IMR-90 (cell line): Measurements from ENCODE around the gene LIMCH1. TPM values are rescaled to one million over a fixed set of nuclear protein-coding genes. Genes with fewer than 3 reads are reported as not detected.

Experiments used
- ATAC-seq: fragments of 200-7000 bp; cut with Tn5 transposase; 2 replicates; pipeline ENCODE4 v1.9.1; 2020; ENCODE audit warnings: low read depth, mild to moderate bottlenecking, moderate library complexity
- BruUV-seq: library from RNA; stranded (reverse); fragments of 400-500 nt; replicated peaks from 2 replicates; lab custom pipeline; 2021; lab: Mats Ljungman, UMichigan
- CTCF ChIA-PET: fragments of 300-600 bp; formaldehyde crosslinking; extraction: SDS; loops from one replicate; lab custom pipeline; 2021; ENCODE audit warnings: antibody characterized with exemption; lab: Yijun Ruan, JAX
- POLR2A ChIA-PET: fragments of 300-600 bp; sonication (Branson Sonifier 250); formaldehyde crosslinking; loops from one replicate; lab custom pipeline; 2022; ENCODE audit warnings: antibody characterized with exemption; ENCODE audit not compliant: unreplicated experiment; lab: Charles Lee
- DNase-seq: peaks from one replicate; pipeline ENCODE4 v3.0.0; 2013
- H2AFZ ChIP-seq: replicated peaks from 2 replicates; pipeline ENCODE3; 2013; ENCODE audit warnings: low read length, mild to moderate bottlenecking; ENCODE audit not compliant: poor library complexity
- H2AK5ac ChIP-seq: 2 replicates; pipeline ENCODE4 v1.6.1; 2013; ENCODE audit warnings: low read depth, low read length, inconsistent platforms
- H2AK9ac ChIP-seq: replicated peaks from 2 replicates; pipeline ENCODE3; 2013; ENCODE audit warnings: mild to moderate bottlenecking, low read depth, low read length, moderate library complexity; ENCODE audit not compliant: poor library complexity
- H2BK120ac ChIP-seq: 2 replicates; pipeline ENCODE4 v1.6.1; 2013; ENCODE audit warnings: low read depth, low read length, inconsistent platforms
- H2BK15ac ChIP-seq: 3 replicates; pipeline ENCODE4 v1.6.1; 2013; ENCODE audit warnings: low read depth, low read length, inconsistent platforms
- H2BK20ac ChIP-seq: 2 replicates; pipeline ENCODE4 v1.6.1; 2013; ENCODE audit warnings: low read depth, mild to moderate bottlenecking, inconsistent platforms, low read length, moderate library complexity
- H2BK5ac ChIP-seq: 2 replicates; pipeline ENCODE4 v1.6.1; 2013; ENCODE audit warnings: mild to moderate bottlenecking, low read depth, low read length, inconsistent platforms; ENCODE audit not compliant: poor library complexity, severe bottlenecking
- H3K14ac ChIP-seq: replicated peaks from 2 replicates; pipeline ENCODE4 v1.6.1; 2013; ENCODE audit warnings: low read depth, low read length, inconsistent platforms
- H3K18ac ChIP-seq: 2 replicates; pipeline ENCODE4 v1.6.1; 2013; ENCODE audit warnings: low read depth, low read length, control low read depth
- H3K23ac ChIP-seq: 2 replicates; pipeline ENCODE4 v1.6.1; 2013; ENCODE audit warnings: low read depth, low read length, inconsistent platforms
- H3K27ac ChIP-seq: 2 replicates; pipeline ENCODE4 v1.5.1; 2013; ENCODE audit warnings: mild to moderate bottlenecking, control low read depth, low read length; ENCODE audit not compliant: insufficient read depth
- H3K27me3 ChIP-seq: 2 replicates; pipeline ENCODE4 v1.6.1; 2013; ENCODE audit warnings: low read length; ENCODE audit not compliant: control insufficient read depth, insufficient read depth
- H3K36me3 ChIP-seq: 2 replicates; pipeline ENCODE4 v1.6.1; 2013; ENCODE audit warnings: low read length, mixed read lengths; ENCODE audit not compliant: control insufficient read depth, insufficient read depth
- H3K4ac ChIP-seq: 2 replicates; pipeline ENCODE4 v1.6.1; 2013; ENCODE audit warnings: low read depth, low read length, inconsistent platforms
- H3K4me1 ChIP-seq: 2 replicates; pipeline ENCODE4 v1.6.1; 2013; ENCODE audit warnings: low read length, mixed read lengths; ENCODE audit not compliant: control insufficient read depth, insufficient read depth
- H3K4me2 ChIP-seq: 2 replicates; pipeline ENCODE4 v1.6.1; 2013; ENCODE audit warnings: low read depth, mild to moderate bottlenecking, control low read depth, low read length, moderate library complexity
- H3K4me3 ChIP-seq: 2 replicates; pipeline ENCODE4 v1.5.1; 2013; ENCODE audit warnings: low read depth, mild to moderate bottlenecking, control low read depth, low read length, moderate library complexity; ENCODE audit not compliant: insufficient read depth
- H3K56ac ChIP-seq: 2 replicates; pipeline ENCODE4 v1.6.1; 2013; ENCODE audit warnings: low read length, inconsistent platforms; ENCODE audit not compliant: insufficient read depth; ENCODE audit errors: extremely low read depth
- H3K79me1 ChIP-seq, 2 experiments: 2 replicates each; pipeline ENCODE4 v1.6.1; 2013; ENCODE audit warnings: low read length in 2 of 2, inconsistent platforms in 1 of 2, low read depth in 1 of 2
- H3K9ac ChIP-seq: 2 replicates; pipeline ENCODE4 v1.6.1; 2013; ENCODE audit warnings: low read depth, low read length, control low read depth
- H3K9me1 ChIP-seq: 2 replicates; pipeline ENCODE4 v1.6.1; 2013; ENCODE audit warnings: low read length, inconsistent platforms; ENCODE audit not compliant: insufficient read depth
- H3K9me3 ChIP-seq: 2 replicates; pipeline ENCODE4 v1.6.1; 2013; ENCODE audit warnings: low read length; ENCODE audit not compliant: control insufficient read depth, insufficient read depth
- H4K20me1 ChIP-seq: 2 replicates; pipeline ENCODE4 v1.6.1; 2013; ENCODE audit warnings: low read length, inconsistent platforms; ENCODE audit not compliant: insufficient read depth
- H4K5ac ChIP-seq: 2 replicates; pipeline ENCODE4 v1.6.1; 2013; ENCODE audit warnings: mild to moderate bottlenecking, low read depth, low read length, control low read depth
- H4K8ac ChIP-seq, 2 experiments: 2 replicates each; pipeline ENCODE4 v1.6.1; 2013; ENCODE audit warnings: low read depth in 2 of 2, low read length in 2 of 2, control low read depth in 1 of 2, inconsistent platforms in 1 of 2
- H4K91ac ChIP-seq: 2 replicates; pipeline ENCODE4 v1.6.1; 2013; ENCODE audit warnings: low read depth, low read length, inconsistent platforms; ENCODE audit not compliant: insufficient read depth
- BHLHE40 ChIP-seq: fragments of 150-350 bp; IDR thresholded peaks from 2 replicates; pipeline ENCODE4 v1.6.1; 2016; ENCODE audit warnings: mild to moderate bottlenecking, low read depth, low read length
- CEBPB ChIP-seq: IDR thresholded peaks from 2 replicates; pipeline ENCODE4 v1.6.1; 2012; ENCODE audit warnings: low read depth, low read length, improper control_type of control experiment
- CHD1 ChIP-seq: IDR thresholded peaks from 2 replicates; pipeline ENCODE4 v1.6.1; 2012; ENCODE audit warnings: low read depth, low read length, improper control_type of control experiment
- CTCF ChIP-seq: conservative IDR thresholded peaks from 2 replicates; pipeline ENCODE4 v1.5.1; 2012; ENCODE audit warnings: mild to moderate bottlenecking, low read depth, low read length, improper control_type of control experiment
- ELK1 ChIP-seq: fragments of 150-350 bp; IDR thresholded peaks from 2 replicates; pipeline ENCODE4 v1.6.1; 2016; ENCODE audit warnings: low read depth, mild to moderate bottlenecking, low read length, moderate library complexity, borderline replicate concordance
- FOS ChIP-seq: fragments of 150-350 bp; IDR thresholded peaks from 2 replicates; pipeline ENCODE4 v1.6.1; 2016; ENCODE audit warnings: low read depth, low read length
- MAFK ChIP-seq: IDR thresholded peaks from 2 replicates; pipeline ENCODE4 v1.6.1; 2012; ENCODE audit warnings: low read depth, low read length, improper control_type of control experiment
- MAZ ChIP-seq: IDR thresholded peaks from 2 replicates; pipeline ENCODE4 v1.6.1; 2012; ENCODE audit warnings: low read depth, mild to moderate bottlenecking, low read length, improper control_type of control experiment, moderate library complexity, borderline replicate concordance
- MXI1 ChIP-seq: IDR thresholded peaks from 2 replicates; pipeline ENCODE4 v1.6.1; 2012; ENCODE audit warnings: low read depth, mild to moderate bottlenecking, low read length, moderate library complexity, borderline replicate concordance
- NFE2L2 ChIP-seq: fragments of 150-350 bp; IDR thresholded peaks from 2 replicates; pipeline ENCODE4 v1.6.1; 2016; ENCODE audit warnings: low read depth, mild to moderate bottlenecking, low read length
- POLR2A ChIP-seq: IDR thresholded peaks from 2 replicates; pipeline ENCODE4 v1.6.1; 2012; ENCODE audit warnings: mild to moderate bottlenecking, low read depth, low read length
- RAD21 ChIP-seq: IDR thresholded peaks from 2 replicates; pipeline ENCODE4 v1.6.1; 2012; ENCODE audit warnings: low read length, improper control_type of control experiment
- RCOR1 ChIP-seq: IDR thresholded peaks from 2 replicates; pipeline ENCODE4 v1.6.1; 2012; ENCODE audit warnings: mild to moderate bottlenecking, low read length, improper control_type of control experiment; ENCODE audit not compliant: insufficient replicate concordance
- RFX5 ChIP-seq: IDR thresholded peaks from 2 replicates; pipeline ENCODE4 v1.8.0; 2012; ENCODE audit warnings: low read depth, mild to moderate bottlenecking, low read length, moderate library complexity
- SMC3 ChIP-seq: fragments of 150-350 bp; IDR thresholded peaks from 2 replicates; pipeline ENCODE4 v1.6.1; 2016; ENCODE audit warnings: low read depth, mild to moderate bottlenecking, antibody characterized with exemption, low read length, moderate library complexity
- USF2 ChIP-seq: fragments of 150-350 bp; IDR thresholded peaks from 2 replicates; pipeline ENCODE4 v1.6.1; 2017; ENCODE audit warnings: mild to moderate bottlenecking, antibody characterized with exemption, low read length, low read depth
- dilution Hi-C: fragments of 300-500 bp; cut with HindIII; formaldehyde crosslinking; loops from one replicate; pipeline ENCODE4 v1.14.3; 2018; ENCODE audit warnings: low sequenced_read_pairs; ENCODE audit not compliant: unreplicated experiment
- in situ Hi-C: fragments of 300-500 bp; cut with MboI; formaldehyde crosslinking; loops from 3 replicates; pipeline ENCODE4 v1.14.3; 2019; ENCODE audit warnings: low sequenced_read_pairs, inconsistent platforms, mixed read lengths
- intact Hi-C: fragments of 100-400 bp; cut with micrococcal nuclease; formaldehyde crosslinking; loops from 2 replicates; pipeline ENCODE4 v1.10.0; 2022
- polyA plus RNA-seq, 3 experiments: library from polyadenylated mRNA; depleted of rRNA; stranded (reverse); fragments of >200 nt; gene quantifications; 2 replicates each; pipeline ENCODE4 v1.2.3, GENCODE V29; 2012; ENCODE audit warnings: low replicate concordance in 1 of 3
- total RNA-seq: library from RNA; depleted of rRNA; stranded (reverse); fragments of >200 nt; gene quantifications from 2 replicates; pipeline ENCODE4 v1.2.3, GENCODE V29; 2012

The LIMCH1 gene
- total and polyA plus RNA-seq, 2 of the 4 experiments (the other 2 are of a cell fraction), result 0.89 to 2.9 TPM

GRCh38 chr4:41534404-41534803 is 3.6 kb upstream of the LIMCH1 start:
- Histone ChIP-seq H3K9ac (no peak overlapping the region), H4K8ac (no peak overlapping the region), H3K36me3 (no peaks in the 10 kb centered on the region), H3K4me2 (no peak overlapping the region), H2BK120ac (no peak overlapping the region), H3K9me3 (no peaks in the 10 kb centered on the region), H3K14ac (no peak overlapping the region), H2BK20ac (no peak overlapping the region), H2AK9ac (no peak overlapping the region), H3K56ac (no peak overlapping the region), H3K4ac (no peak overlapping the region), H4K5ac (no peak overlapping the region), H2BK5ac (no peak overlapping the region), H3K79me1 (no peaks in the 10 kb centered on the region), H3K18ac (no peak overlapping the region), H3K23ac (no peak overlapping the region), H3K27me3 (no peaks in the 10 kb centered on the region; the same call in 1 of the 2 replicates), H2AFZ (no peak overlapping the region), H3K9me1 (no peaks in the 10 kb centered on the region), H2AK5ac (no peak overlapping the region), H4K20me1 (no peaks in the 10 kb centered on the region), H3K4me3 (no peak overlapping the region), H3K27ac (no peak overlapping the region), H3K4me1 (no peaks in the 10 kb centered on the region), H4K91ac (no peak overlapping the region), H2BK15ac (no peak overlapping the region)
- BruUV-seq, result no TSS peak
- intact Hi-C loops (no loop called here), in situ Hi-C loops (no loop called here), dilution Hi-C loops (no loop called here)
- ChIA-PET CTCF (no interaction called here), POLR2A (no interaction called here)
- ATAC-seq (no peak), DNase-seq (no peak)
- TF ChIP-seq MXI1 (no peak), MAZ (no peak), POLR2A (no peak), RAD21 (no peak), ELK1 (no peak), RFX5 (no peak), CTCF (no peak), NFE2L2 (no peak), MAFK (no peak), SMC3 (no peak), RCOR1 (no peak), USF2 (no peak), CHD1 (no peak), CEBPB (no peak), FOS (no peak), BHLHE40 (no peak)
